Measurements from ENCODE around the gene TENM3.

The TENM3 gene

DNA sequence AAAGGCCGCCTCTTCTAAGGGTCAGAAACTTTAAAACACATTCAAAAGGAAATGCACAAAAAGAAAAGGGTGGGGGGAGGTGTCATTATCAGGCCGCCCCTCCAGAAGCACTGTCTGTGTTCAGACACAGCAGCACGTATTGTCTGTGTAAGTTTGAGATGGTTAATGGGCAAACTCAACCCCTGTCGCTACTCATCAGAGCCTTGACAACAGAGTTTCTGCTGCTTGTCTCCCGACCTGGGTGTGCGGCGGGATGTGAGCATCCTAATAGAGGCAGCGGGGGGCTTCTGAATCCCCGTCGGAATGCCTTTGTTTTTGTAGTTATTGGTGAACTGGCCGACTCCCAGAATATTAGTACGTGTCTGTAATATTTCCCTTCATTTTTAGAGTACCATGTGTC lies 515.1 kb downstream of the TENM3 start:
- DNase-seq, result no peak

DNA sequence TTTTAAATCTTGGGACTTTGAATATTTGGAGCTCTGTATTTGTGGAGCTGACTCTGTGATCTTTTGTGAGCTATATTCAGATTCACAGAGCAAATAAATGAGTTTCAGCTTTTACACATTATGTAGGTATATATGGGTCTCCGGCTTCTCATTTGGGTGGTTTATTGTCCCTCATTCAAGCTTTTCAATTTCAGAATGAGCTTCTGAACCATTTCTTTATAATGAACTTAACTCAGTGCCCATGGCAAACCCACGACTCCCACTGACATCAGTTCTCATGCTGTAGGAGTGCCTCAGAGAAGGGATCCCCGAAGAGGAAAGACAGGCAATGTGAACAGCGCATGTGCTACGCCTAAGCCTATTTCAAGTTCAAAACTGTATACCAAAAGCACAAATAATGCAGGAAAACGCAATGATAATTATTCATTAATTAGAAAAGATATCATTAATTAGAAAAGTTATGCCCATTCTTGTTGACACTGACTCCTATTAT lies 517.4 kb downstream of the TENM3 start:
- no peak for DNase-seq

DNA sequence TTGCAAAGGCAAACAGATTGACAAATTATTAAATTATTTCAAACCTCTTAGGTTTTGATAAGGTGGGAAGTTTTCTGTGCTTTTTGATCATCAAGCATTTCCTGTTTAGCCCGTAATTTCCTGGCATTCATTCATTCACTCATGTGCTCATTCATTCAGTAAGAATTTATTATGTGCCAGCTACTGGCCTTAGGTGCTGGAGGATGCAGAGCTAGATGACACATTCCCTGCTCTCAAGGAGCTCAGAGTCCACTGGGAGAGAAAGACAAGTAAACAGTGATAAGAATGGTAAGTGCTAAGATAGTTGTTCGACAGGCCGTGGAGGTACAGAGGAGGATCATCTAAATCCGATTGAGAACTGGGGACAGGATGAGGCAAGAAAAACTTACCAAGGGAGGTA lies 520.9 kb downstream of the TENM3 start:
- no peak for DNase-seq

DNA sequence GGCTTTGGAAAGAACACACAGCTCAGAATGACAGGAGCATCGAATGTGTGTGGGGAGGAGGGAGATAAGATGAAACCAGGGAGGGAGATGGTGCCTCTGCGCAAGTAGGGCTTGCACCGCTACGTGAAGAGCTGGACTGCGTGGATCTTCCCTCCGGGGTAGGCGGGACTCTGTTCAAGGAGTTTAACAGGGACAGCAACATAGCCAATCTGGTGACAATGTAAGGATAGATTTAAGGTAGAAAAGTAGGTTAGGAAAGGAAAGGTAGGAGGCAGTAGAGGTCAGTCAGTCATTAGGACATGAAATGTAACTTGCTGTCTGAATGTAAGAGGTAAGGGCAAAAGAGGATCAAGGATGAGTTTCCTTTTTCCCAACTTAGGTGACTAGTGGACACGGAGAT lies 521.4 kb downstream of the TENM3 start:
- no peak for DNase-seq

DNA sequence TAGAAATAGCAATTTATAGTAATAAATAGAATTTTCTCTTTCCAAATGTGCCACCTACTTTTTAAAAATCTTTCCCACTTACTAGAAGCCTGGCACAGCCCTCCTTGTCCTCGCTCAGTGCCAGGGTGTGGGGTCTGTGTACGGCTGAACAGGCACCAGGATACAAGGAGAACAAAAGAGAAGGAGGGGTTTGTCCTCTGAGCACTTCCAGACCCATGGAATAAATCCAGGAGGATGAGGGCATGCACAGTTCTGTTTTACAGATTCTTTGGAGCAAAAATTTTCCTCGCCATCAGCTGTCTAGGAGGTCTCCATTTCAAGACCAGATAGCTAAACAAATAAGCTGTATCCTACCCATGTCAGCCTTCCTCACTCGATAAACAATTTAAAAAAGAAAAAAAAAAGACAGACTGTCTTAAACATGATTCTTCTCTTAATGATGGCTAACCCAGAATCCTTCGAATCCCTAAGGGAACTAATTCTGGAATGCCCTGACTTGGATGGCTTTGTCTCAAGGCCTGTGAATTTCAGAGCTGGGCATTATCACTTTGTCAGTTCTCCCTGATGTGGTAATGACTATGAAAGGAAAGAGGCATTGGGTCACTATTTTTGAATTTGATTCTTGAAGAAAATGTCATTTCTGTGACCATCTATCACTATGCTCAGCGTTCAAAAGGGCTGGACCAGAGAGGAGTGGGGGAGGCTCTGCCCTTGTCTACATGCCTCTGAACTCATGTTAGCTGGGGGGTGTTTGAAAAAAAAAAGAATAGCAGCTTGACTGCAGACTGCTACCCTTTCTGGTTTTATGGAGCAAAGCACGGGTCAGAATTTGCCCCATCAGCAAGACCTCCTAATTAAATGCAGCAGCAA lies 523.0 kb downstream of the TENM3 start:
- no peak for DNase-seq

DNA sequence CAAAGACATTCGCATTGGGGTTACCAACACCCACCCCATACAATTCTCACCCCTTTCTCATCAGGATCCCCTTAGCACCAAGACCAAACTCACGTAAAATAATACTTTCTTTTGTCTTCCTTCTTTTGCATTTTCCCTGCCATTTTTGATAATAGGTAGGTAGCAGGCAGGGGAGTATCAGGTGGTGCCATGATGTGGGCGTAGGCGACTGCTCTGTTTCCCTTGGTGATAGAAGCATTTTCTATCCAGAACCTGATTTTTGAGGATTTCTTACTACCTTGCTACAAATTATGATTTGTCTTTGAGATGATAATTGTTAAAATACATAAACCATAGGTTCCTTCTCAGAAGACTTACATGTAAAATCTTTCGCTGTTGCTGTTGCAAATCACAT lies 523.7 kb downstream of the TENM3 start:
- DNase-seq, result no peak

DNA sequence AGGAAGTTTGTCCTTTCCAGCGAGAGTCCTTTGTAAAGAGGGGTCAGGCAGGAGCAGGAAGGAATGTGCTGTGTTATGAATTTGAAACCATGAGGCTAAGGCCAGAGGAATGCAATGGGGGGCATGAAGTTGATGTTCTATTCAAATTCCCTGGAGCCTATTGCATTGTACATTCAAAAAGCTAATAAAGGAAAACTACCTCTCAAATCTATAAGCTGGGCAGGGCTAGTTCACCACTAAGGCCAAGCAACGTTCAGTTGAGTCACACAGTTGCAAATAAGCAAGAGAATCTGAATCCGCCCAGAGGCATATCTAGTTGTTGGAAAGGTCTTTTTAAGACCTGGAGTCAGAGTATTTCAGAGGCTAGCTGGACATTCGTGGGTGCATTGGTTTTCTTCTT lies 525.6 kb downstream of the TENM3 start:
- DNase-seq, result no peak

DNA sequence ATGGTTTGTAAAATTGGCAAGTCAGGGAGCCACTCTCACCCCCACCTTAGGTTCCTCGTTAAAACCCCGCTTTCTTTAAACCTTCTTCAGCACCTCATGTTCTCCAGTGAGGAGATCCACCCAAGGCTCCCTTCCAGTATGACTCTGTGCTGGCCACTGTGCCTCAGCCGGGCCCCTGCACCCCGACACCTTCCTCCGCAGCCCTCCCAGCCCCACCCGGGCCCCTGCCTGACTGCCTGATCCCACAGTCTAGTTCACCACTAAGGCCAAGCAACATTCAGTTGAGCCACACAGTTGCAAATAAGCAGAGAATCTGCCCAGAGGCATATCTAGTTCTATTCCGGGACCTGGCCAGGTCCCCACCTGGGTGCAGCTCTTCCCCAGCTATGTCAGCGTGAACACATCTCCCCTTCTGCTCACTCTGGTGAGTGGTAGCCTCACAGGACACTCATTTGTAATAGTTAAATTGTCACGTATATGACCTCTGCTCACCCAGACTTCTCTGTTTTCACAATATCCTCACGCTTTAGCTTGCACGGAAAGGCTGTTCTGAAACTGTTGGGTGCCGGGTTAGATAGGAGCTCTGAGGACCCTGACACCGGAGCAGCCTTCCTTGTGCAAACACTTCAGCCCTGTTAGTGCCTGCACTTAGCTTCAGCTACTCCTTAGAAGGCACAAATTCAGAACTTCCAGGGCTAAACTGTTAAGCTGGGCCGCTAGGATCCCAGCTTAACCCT lies 527.2 kb downstream of the TENM3 start:
- no peak for DNase-seq

DNA sequence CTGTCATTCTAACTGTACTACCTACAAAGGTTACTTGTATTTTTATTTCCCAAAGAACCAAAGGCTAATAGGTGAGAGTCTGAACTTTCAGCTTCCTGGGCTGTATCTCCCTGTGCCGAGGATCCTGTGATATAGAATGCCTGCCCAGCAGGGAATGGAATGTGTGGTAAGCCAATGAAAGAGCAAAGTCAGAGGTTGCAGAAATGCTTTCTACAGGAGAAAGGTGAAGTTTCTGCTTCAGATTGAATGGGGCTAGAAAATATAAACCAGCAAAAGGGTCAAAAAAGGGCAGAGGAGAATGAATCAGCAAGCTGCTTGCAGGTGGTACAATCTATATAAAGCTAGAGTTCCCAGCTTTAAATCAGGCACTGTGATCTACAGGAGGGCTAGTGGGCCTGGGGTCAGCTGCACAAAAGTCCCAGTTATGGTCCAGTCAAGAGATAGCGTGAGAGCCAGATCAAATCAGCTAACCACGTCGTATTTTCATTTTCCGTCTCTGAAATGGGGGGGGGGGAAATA lies 527.9 kb downstream of the TENM3 start:
- no peak for DNase-seq

DNA sequence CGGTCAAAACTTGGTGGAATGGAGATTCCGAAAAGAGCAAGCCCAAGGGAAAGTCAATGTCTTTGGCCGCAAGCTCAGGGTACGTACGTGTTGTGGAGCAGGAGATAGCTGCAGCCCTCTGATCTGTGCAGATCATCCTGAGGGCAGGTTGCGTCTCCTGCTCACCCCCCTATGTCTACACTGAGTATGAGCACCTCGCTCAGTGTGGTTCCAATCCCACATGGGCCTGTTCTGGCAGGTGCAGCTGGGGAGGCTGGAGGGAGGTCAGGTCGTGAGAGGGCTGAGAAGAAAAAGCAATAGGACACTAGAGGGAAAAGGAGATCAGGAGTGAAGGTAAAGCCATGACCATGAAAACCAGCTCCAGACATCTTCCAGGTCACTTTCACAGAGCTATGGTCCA lies 531.9 kb downstream of the TENM3 start:
- no peak for DNase-seq

DNA sequence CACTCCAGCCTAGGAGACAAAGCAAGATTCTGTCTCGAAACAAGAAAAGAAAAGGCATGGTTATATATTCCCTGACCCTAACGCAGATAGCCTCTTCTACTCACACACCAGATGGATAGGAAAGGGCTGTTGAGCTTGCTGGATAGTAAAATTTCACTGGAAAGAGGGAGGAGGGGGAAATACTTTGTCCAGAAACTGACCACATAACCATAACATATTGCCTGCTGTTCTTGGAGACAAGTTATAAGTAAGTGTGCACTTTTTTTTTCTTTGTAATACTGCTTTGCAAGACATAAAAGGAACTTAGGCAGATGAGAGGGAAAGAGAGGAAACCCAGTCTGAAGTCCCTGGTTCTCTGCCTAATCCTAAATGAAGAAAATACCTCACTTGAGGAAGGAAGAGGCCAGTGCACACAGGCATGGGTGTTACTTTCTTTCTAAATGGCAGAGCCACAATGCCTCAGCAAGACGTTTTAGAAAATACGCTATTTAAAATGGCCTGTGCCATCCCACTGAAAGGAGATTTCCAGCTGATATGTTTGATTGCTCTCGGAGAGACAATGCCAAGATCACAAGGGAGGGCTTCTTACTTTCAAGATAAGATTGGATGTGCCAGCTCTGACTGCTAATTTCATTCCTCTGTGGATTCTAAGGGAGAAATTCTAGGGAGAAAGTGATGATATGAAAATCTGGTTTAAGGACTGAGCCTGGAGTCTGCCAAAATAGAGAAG lies 533.3 kb downstream of the TENM3 start:
- DNase-seq, result no peak

DNA sequence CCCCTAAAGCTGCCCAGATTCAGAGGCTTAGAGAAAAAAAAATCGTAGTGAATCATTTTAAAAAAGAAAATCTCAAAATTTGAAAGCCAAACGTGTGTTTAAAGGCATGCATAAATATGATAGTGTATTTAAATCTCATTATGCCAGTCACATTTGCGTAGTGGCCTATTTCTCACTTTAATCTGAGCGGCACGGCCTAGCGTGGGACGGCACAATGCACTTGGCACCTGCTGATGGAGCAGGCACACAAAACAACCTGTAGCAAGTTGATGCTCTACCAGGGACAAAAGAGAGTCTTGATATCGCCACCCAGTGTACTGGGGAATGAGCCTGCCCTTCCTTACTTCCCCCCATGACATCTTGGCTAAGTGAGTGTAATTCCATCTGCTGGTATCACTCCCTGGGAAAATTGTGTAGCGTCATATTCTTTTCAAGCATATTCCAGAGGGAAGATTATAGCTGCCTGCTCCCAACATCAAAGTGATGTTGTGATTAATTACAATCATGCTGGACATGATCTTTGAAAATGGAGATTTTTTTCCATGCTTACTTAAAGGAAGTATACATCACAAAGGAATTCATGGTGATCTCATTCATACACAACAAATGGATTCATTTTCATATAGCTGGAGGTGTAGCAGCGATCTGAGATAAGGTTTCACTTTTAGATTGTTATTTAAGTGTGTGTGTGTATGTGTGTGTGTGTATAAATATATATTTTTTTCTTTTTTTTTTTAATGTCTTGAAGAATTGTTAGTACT lies 535.2 kb downstream of the TENM3 start:
- no peak for DNase-seq

DNA sequence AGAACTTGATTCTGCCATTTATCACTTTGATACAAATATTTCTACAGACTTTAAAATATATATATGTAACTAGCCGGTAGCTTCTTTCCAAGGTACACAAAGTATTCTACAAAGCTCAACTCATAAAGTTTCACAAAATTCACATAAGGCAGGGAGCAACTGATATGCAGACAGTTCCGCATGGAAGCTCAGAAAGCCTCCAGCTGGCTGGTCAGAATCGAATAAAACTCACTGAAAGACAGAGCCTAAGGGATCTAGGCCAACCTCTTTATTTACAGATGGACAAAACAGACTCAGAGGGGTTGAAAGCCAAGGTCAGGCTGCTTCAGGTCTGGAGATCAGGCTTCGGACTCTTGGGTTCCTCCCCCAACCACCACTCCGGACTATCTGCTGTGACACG lies 543.8 kb downstream of the TENM3 start:
- no peak for DNase-seq

DNA sequence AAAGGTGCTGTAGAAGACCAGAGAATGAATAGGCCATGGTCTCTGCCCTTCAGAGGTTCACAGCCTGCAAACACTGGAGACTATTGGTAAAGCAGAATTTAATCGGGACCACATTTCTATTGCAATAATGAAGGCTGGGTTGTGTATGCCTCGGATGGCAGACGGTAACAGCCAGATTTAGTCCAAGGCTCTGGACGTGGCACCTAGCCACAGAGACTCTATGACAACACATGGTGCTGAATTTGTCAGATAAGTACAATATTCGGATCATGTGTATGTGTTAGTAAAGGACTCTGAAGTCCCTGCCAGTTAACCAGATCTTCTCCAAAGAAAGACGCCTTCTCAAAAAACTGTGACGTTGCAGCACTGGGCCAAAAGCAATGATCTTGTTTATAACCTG lies 545.0 kb downstream of the TENM3 start:
- DNase-seq, result no peak

DNA sequence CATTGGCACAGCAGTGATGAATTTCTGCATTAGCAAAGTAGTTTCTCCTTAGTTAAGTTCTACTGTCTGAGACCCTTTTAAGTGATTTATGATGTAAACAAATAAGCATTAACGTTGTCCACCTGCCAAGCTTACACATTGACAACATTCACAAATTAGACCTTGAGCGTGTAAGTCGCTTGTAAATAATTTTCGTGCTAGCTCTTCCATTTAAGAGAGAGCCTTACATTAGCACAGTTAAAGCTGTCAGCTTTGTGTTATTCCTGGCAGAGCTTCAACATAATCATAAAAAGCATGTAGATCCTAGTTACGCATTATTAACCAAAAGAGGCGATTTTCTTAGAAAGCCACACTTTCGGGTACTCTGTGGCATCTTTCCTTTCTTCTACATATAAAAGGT lies 546.3 kb downstream of the TENM3 start:
- no peak for DNase-seq

DNA sequence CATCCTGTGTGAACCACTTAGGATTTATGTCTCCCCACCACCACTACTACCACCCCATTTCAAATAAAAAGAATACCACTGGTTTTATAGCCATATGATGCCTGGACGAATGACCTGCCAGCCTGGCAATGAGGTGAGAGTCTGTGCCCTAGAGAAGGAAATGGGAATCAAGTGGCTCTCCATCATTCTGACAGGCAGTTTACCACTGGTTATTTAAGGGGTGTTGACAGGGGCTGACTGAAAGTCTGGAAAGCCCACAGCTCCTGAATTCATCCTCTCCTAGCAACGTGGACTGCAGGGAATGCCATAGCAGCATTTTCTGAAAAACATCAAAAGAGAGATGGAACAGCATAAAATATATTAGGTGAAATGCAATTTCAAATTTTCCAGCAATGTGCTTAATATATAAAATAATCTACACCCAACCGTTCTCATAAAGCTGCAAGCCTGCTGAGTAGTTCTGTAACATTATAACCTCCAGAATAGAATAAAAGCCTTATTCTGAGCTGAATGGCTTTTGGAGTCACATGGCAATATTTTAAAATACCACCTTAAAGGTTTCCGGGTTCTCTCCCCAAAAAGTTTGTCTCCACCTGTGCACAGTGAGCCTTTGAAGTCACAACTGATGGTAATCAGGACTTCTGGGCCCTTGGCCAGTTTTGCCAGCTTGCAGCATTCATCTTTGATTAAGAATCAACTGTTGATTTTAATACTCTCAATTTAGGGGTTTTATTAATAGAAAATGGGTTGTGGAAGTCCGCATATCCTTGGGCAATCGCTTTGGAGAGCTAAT lies 552.4 kb downstream of the TENM3 start:
- no peak for DNase-seq

DNA sequence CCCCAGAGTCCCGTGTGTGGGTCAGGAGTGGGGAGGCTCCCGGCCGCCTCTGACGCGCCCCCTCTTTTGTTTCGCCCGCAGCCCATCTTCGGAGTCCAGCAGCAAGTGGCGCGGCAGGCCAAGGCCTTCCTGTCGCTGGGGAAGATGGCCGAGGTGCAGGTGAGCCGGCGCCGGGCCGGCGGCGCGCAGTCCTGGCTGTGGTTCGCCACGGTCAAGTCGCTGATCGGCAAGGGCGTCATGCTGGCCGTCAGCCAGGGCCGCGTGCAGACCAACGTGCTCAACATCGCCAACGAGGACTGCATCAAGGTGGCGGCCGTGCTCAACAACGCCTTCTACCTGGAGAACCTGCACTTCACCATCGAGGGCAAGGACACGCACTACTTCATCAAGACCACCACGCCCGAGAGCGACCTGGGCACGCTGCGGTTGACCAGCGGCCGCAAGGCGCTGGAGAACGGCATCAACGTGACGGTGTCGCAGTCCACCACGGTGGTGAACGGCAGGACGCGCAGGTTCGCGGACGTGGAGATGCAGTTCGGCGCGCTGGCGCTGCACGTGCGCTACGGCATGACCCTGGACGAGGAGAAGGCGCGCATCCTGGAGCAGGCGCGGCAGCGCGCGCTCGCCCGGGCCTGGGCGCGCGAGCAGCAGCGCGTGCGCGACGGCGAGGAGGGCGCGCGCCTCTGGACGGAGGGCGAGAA lies 556.5 kb downstream of the TENM3 start:
- DNase-seq, result no peak

DNA sequence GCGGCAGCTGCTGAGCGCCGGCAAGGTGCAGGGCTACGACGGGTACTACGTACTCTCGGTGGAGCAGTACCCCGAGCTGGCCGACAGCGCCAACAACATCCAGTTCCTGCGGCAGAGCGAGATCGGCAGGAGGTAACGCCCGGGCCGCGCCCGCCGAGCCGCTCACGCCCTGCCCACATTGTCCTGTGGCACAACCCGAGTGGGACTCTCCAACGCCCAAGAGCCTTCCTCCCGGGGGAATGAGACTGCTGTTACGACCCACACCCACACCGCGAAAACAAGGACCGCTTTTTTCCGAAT lies 557.0 kb downstream of the TENM3 start:
- no peak for DNase-seq

DNA sequence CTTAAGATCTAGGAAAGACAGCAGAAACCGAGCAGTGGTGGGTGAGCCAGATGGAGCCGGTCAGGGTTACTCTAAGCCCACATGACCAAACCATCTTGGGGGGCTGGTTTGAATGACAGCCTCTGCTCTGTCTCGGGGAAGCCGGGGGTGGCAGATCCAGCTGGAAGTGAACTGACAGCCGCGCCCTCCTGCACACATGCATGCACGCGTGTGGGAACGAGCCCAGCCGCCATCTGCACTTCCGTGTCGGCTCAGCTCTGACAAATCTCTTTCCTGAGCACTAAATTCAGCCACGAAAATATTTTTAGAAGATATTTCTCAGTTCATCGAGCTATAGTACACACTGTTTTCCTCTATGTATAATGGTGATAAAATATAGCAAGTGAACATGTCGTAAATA lies 558.4 kb downstream of the TENM3 start:
- no peak for DNase-seq

DNA sequence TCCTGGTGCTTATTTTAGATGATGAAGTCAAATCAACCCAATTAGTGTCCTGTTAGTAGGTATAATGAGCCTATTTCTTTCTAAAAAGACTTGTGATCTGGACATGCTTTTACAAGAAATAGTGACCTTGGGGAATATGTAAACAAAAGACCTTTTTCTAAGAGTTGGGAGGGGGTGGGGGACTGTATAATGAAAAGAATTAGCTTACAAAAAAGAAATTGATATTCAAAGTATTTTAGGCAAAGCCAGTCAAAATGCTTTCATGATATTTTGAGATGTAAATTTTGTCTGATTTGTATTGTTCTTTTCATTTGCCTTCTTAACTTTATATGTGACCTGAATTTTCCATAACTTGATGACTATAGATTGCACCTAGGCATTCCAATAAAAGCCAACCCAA lies 559.4 kb downstream of the TENM3 start:
- DNase-seq, result no peak

DNA sequence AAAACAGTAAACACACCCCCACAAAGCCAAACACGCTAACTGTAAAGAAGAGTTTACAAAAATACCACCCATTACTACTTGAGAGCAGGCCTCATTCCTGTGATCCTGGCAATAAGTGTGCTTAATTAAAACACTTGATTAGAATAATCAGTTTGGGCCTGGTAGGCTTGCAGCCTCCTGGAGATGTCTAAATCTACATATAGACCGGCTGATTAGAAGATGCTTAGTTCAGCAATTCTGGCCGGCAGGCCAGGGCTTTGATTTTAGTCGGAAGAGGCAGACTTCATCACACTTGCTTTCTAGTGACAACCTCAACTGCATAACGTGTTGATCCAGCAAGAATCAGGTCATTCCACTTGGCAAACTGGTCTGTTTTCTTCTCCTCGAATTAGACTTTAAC lies 560.0 kb downstream of the TENM3 start:
- no peak for DNase-seq
